Measurements from ENCODE around the gene CCDC30.

CCDC30 gene

GRCh38 chr1:42462828-42463763, at the start of gene CCDC30:
Gene CCDC30 (plus strand): TSS chr1:42463286. CDS start chr1:42480552, 17,266 bp downstream.
- DNase-seq: peak; percentile 95 to 96

GRCh38 chr1:42414551-42415496, 48.3 kb upstream of the CCDC30 start:
- no peak for DNase-seq

GRCh38 chr1:42417166-42417565, 45.9 kb upstream of the CCDC30 start:
- DNase-seq: no peak

- no peak for DNase-seq
Measured at GRCh38 chr1:42418516-42418915, 44.6 kb upstream of the CCDC30 start.

GRCh38 chr1:42419126-42419821, 43.8 kb upstream of the CCDC30 start:
- no peak for DNase-seq

GRCh38 chr1:42420121-42420520, 43.0 kb upstream of the CCDC30 start:
- no peak for DNase-seq

GRCh38 chr1:42420911-42421585, 42.0 kb upstream of the CCDC30 start:
- DNase-seq: no peak

GRCh38 chr1:42422737-42423136, 40.3 kb upstream of the CCDC30 start:
- DNase-seq: no peak

GRCh38 chr1:42423681-42424080, 39.4 kb upstream of the CCDC30 start:
- DNase-seq: no peak

- no peak for DNase-seq
Measured at GRCh38 chr1:42424201-42424600, 38.9 kb upstream of the CCDC30 start.

GRCh38 chr1:42427240-42427639, 35.8 kb upstream of the CCDC30 start:
- no peak for DNase-seq

GRCh38 chr1:42429603-42430002, 33.5 kb upstream of the CCDC30 start:
- no peak for DNase-seq

- DNase-seq: no peak
Measured at GRCh38 chr1:42430286-42431135, 32.6 kb upstream of the CCDC30 start.

GRCh38 chr1:42431514-42431913, 31.6 kb upstream of the CCDC30 start:
- no peak for DNase-seq

GRCh38 chr1:42432714-42433113, 30.4 kb upstream of the CCDC30 start:
- no peak for DNase-seq

GRCh38 chr1:42433369-42433768, 29.7 kb upstream of the CCDC30 start:
- DNase-seq: no peak

- no peak for DNase-seq
Measured at GRCh38 chr1:42434340-42434739, 28.7 kb upstream of the CCDC30 start.

- no peak for DNase-seq
Measured at GRCh38 chr1:42439940-42440339, 23.1 kb upstream of the CCDC30 start.

GRCh38 chr1:42442662-42443061, 20.4 kb upstream of the CCDC30 start:
- DNase-seq: no peak

- DNase-seq: no peak
Measured at GRCh38 chr1:42449256-42449655, 13.8 kb upstream of the CCDC30 start.

GRCh38 chr1:42450061-42450460, 13.0 kb upstream of the CCDC30 start:
- DNase-seq: no peak

Measured in activated CD4-positive, alpha-beta T cell treated with anti-CD3 and anti-CD28 coated beads, Interleukin-2, amount 50 U/mL, for 4 hours (primary cell).